Muscle of leg (tissue), 11 donors: ENCODE results near the gene CFAP20. TPM values are rescaled to one million over a fixed set of nuclear protein-coding genes. Genes with fewer than 3 reads are reported as not detected.
"Not testable (repeated sequence)": the region's sequence is repeated elsewhere in the genome, so short reads cannot be mapped to it uniquely, and the experiment has no call there.

Source experiments
- DNase-seq: peaks from one replicate; pipeline ENCODE4 v3.0.0; 2013
- H3K27ac ChIP-seq: one replicate; pipeline ENCODE4 v1.5.1; 2013; ENCODE audit warnings: mild to moderate bottlenecking, low read length, control low read depth
- H3K27me3 ChIP-seq: one replicate; pipeline ENCODE4 v1.6.1; 2013; ENCODE audit warnings: low read length; ENCODE audit not compliant: control insufficient read depth, insufficient read depth
- H3K36me3 ChIP-seq: one replicate; pipeline ENCODE4 v1.6.1; 2013; ENCODE audit warnings: low read length; ENCODE audit not compliant: control insufficient read depth, insufficient read depth
- H3K4me1 ChIP-seq: one replicate; pipeline ENCODE4 v1.6.1; 2013; ENCODE audit warnings: low read length; ENCODE audit not compliant: control insufficient read depth, insufficient read depth
- H3K4me3 ChIP-seq: one replicate; pipeline ENCODE4 v1.5.1; 2013; ENCODE audit warnings: low read length, control low read depth
- H3K9me3 ChIP-seq: replicated peaks from 2 replicates; pipeline ENCODE4 v1.6.1; 2013; ENCODE audit warnings: low read depth, low read length; ENCODE audit not compliant: control insufficient read depth
- WGBS: methylation state at CpG from one replicate; pipeline ENCODE4 v1.1.5; 2013; ENCODE audit warnings: missing lambda C conversion rate; ENCODE audit not compliant: insufficient coverage; 5-methylcytosine and 5-hydroxymethylcytosine counted together
- polyA plus RNA-seq, 8 donors: library from polyadenylated mRNA; unstranded; fragments of 120-200 nt; gene quantifications; one replicate each; pipeline versions ENCODE4 v1.2.1 to v1.2.3, GENCODE V29; 2013; ENCODE audit warnings: inconsistent platforms in 1 of 8, low replicate concordance in 1 of 8; ENCODE audit not compliant: insufficient read length in 8 of 8, insufficient read depth in 1 of 8
- total RNA-seq: library from RNA; stranded (reverse); fragments of 120-200 nt; gene quantifications from one replicate; pipeline ENCODE4 v1.2.4, GENCODE V29; 2013

Gene CFAP20
- total and polyA plus RNA-seq, 9 donors = 47.1 to 58.8 (median 55.0) TPM

DNA sequence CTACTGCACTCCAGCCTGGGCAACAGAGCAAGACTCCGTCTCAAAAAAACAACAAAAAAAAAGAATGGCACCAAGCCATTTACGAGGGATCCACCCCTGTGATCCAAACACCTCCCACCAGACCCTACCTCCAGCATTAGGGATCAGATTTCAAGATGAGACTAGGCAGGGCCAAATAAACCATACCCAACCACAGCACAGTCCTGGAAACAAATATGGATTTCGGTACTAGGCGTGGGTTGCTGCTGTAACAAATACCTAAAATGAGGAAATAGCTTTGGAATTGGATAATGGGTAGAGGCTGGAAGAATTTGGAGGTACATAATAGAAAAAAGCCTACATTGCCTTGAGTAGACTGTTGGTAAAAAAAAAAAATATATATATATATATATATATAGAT lies 54.5 kb downstream of the CFAP20 start:
- Histone ChIP-seq H3K9me3 (peaks cover 8% of the 10 kb centered on the region), H3K4me1 (no peaks in the 10 kb centered on the region), H3K36me3 (no peaks in the 10 kb centered on the region), H3K4me3 (no peak overlapping the region), H3K27me3 (no peaks in the 10 kb centered on the region), H3K27ac (no peak overlapping the region)
- no peak for DNase-seq
- 50% methylated on average over 1 of the region's 4 CpGs for WGBS

DNA sequence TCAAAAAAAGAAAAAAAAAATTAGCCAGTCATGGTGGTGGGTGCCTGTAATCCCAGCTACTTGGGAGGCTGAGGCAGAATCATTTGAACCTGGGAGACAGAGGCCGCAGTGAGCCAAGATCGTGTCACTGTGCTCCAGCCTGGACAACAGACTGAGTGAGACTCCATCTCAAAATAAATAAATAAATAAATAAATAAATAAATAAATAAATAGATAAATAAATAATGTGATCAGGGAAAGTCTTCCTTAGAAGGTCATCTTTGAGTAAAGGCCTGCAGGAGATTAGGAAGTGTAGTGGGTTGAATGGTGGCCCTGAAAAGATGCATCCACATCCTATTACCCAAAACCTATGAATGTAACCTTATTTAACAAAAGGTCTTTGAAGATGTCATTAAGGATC lies 56.1 kb downstream of the CFAP20 start:
- not testable (repeated sequence) for H3K4me1 ChIP-seq, H3K4me3 ChIP-seq, H3K27me3 ChIP-seq, DNase-seq, H3K36me3 ChIP-seq, H3K27ac ChIP-seq, H3K9me3 ChIP-seq
- WGBS = no CpG with 5 or more reads among the region's 2 CpGs

DNA sequence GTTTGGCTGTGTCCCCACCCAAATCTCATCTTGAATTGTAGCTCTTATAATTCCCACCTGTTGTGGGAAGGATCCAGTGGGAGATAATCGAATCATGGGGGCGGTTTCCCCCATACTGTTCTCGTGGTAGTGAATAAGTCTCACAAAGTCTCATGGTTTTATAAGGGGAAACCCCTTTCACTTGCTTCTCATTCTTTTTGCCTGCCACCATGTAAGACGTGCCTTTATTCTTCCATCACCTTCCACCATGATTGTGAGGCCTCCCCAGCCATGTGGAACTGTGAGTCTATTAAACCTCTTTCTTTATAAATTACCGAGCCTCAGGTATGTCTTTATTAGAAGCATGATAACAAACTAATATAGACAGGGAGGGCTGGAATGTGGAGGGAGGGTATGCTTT lies 57.0 kb downstream of the CFAP20 start:
- no CpG with 5 or more reads among the region's 5 CpGs for WGBS
- not testable (repeated sequence) for H3K9me3 ChIP-seq, DNase-seq, H3K27ac ChIP-seq, H3K4me3 ChIP-seq, H3K4me1 ChIP-seq, H3K36me3 ChIP-seq, H3K27me3 ChIP-seq

DNA sequence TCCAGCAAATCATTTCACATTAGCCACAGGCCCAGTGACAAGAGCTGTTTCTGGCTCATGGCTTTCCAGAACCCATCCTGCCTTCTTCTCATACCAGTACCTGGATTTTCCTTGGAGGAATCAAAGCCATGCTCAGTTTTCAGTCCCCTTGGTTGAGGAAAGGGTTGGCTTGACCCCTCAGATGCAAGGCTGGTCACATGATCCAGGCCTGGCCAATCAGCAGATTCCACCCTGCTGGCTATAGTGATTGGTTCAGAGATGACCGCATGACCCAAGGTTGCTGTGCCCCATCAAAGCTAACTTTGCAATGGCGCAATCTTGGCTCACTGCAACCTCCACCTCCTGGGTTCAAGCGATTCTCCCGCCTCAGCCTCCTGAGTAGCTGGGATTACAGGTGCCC lies 58.6 kb downstream of the CFAP20 start:
- Histone ChIP-seq H3K27me3 (no peaks in the 10 kb centered on the region), H3K27ac (no peak overlapping the region), H3K4me3 (no peak overlapping the region), H3K4me1 (no peaks in the 10 kb centered on the region), H3K36me3 (no peaks in the 10 kb centered on the region), H3K9me3 (no peaks in the 10 kb centered on the region)
- no CpG with 5 or more reads among the region's 4 CpGs for WGBS
- no peak for DNase-seq

Other genes starting within 250 kb of the CFAP20 start
- gene CNGB1, start 158.3 kb downstream of the CFAP20 start, total RNA-seq = 0.04 TPM
- gene CNGB1, start 158.3 kb downstream of the CFAP20 start, polyA plus RNA-seq = 1 to 10 TPM in 1 of 8 donors, under 1 TPM in 4, not detected in 3; 0.03 to 1.6 (median 0.11) TPM
- gene ZNF319, start 128.7 kb downstream of the CFAP20 start, total RNA-seq = 2.2 TPM
- gene ZNF319, start 128.7 kb downstream of the CFAP20 start, polyA plus RNA-seq = 1 to 10 TPM; 5.4 to 8.9 (median 7.6) TPM
- gene USB1, start 128.0 kb downstream of the CFAP20 start, total RNA-seq = 5.0 TPM
- gene USB1, start 128.0 kb downstream of the CFAP20 start, polyA plus RNA-seq = 10 to 100 TPM; 12.8 to 18.8 (median 15.5) TPM
- gene MMP15, start 103.6 kb downstream of the CFAP20 start, total RNA-seq = 15.0 TPM
- 10 to 100 TPM; 21.9 to 37.1 (median 31.5) TPM for gene MMP15, start 103.6 kb downstream of the CFAP20 start, polyA plus RNA-seq
- gene CSNK2A2, start 68.7 kb upstream of the CFAP20 start, total RNA-seq = 35.6 TPM
- 10 to 100 TPM; 73.4 to 95.4 (median 85.0) TPM for gene CSNK2A2, start 68.7 kb upstream of the CFAP20 start, polyA plus RNA-seq
- gene PRSS54, start 165.6 kb upstream of the CFAP20 start, total RNA-seq = not detected
- not detected for gene PRSS54, start 165.6 kb upstream of the CFAP20 start, polyA plus RNA-seq